Measurements from ENCODE around the gene STAP1.
"Not testable (repeated sequence)": the region's sequence is repeated elsewhere in the genome, so short reads cannot be mapped to it uniquely, and the experiment has no call there.

Gene STAP1

DNA sequence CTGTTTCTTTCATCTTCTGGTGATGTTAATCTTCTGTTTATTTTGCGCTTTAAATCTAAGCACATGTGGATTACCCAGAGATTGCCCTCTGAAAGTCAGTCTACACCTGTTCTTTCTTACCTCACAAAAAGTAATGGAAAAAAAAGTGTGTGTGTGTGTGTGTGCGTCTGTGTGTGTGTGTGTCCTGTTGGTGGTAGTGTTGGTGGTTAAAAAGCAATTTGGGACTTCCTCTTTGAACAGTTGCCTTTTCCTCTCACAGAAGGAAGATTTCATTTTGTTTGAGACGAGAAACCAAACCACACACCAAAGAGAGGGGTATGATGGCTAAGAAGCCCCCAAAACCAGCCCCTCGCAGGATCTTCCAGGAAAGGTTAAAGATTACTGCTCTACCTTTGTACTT is at the start of gene STAP1:
Gene STAP1 (plus strand): TSS at position 235 of the 400 bp plus-strand sequence. CDS start 83 bp downstream, at position 318.
- DNase-seq: peak in 1 of 2 donors; percentile 70

GRCh38 chr4:67512501-67512900 is 46.0 kb upstream of the STAP1 start:
- DNase-seq: peak in 1 of 2 donors; percentile 20

- DNase-seq: no peak
Observed at GRCh38 chr4:67520141-67520540, 38.4 kb upstream of the STAP1 start.

DNA sequence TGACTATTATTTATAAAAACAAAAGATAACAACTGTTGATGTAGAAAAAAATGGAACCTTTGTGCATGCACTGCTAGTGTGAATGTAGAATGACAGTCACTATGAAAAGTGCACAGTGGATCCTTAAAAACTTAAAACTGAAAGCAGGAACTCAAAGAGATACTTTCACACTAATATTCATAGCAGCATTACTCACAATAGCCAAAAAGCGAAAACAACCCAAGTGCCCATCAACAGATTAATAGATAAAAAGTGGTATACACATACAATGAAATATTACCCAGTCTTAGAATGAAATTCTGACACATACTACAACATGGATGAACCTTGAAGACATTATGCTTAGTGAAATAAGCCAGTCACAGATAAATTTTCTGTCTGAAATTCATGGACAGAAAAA is 37.0 kb upstream of the STAP1 start:
- DNase-seq: no peak

DNA sequence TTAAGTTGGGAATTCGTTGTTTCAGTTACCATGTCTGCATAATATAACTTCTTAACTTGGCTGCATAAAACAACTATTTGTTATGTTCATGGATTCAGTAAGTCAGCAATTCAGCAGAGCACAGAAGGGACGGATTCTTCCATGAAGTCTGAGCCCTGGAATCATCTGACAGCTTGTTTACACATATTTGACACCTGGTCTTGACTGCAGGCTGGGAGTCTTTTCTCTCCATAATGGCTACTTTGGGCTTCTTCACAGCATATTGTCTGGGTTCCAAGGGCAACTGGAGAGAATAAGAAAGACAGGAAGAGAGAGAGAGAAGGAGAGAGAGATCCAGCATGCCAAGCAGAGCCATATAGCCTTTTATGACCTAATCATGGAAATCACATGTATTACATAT is 36.3 kb upstream of the STAP1 start:
- DNase-seq: no peak

GRCh38 chr4:67522851-67523671 is 35.5 kb upstream of the STAP1 start:
- DNase-seq: no peak

DNA sequence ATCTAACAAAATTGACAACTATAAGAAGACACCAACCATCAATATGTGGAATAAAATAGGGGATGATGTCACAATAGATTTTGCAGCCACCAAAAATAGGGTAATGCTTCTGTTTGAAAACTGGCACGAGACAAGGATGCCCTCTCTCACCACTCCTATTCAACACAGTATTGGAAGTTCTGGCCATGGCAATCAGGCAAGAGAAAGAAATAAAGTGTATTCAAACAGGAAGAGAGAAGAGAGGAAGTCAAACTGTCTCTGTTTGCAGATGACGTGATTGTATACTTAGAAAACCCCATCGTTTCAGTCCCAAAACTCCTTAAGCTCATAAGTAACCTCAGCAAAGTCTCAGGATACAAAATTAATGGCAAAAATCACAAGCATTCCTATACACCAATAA is 34.4 kb upstream of the STAP1 start:
- not testable (repeated sequence) for DNase-seq

DNA sequence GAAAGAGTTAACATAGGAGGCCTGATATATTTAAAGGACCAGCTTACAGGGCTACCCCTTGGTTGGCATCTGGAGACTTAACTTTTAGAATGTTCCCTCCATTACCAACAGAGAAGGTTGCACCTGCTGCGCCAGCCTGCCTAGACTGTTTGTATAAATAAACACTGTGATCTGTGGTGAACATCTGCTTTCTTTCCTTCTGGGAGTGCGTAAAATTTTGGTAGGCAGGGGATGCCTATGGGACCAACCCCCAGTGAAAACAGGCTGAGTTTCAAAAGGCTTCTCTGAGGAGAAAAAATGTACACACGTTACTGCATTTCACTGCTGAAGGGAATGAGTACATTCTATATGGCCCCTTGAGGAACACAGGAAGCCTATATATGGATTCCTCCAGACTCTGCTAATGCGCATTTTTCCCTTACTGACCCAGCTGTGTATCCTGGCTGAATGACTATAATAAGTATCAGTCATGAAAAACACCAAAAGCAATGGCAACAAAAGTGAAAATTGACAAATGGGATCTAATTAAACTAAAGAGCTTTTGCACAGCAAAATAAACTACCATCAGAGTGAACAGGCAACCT is 27.1 kb upstream of the STAP1 start:
- DNase-seq: no peak

DNA sequence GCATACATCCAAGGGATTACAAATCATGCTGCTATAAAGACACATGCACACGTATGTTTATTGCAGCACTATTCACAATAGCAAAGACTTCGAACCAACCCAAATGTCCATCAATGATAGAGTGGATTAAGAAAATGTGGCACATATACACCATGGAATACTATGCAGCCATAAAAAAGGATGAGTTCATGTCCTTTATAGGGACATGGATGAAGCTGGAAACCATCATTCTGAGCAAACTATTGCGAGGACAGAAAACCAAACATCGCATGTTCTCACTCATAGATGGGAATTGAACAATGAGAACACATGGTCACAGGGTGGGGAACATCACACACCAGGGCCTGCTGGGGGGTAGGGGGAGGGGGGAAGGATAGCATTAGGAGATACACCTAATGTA is 26.1 kb upstream of the STAP1 start:
- not testable (repeated sequence) for DNase-seq

DNA sequence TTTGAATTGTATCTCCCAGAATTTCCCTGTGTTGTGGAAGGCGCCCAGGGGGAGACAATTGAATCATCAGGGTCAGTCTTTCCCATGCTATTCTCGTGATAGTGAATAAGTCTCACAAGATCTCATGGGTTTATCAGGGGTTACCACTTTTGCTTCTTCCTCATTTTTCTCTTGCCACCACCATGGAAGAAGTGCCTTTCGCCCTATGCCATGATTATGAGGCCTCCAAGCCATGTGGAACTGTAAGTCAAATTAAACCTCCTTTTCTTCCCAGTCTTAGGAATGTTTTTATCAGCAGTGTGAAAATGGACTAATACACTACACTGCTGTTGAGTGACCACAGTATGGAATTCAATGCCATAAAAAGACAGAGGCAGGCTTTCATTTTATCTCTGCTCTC is 25.4 kb upstream of the STAP1 start:
- no peak for DNase-seq

DNA sequence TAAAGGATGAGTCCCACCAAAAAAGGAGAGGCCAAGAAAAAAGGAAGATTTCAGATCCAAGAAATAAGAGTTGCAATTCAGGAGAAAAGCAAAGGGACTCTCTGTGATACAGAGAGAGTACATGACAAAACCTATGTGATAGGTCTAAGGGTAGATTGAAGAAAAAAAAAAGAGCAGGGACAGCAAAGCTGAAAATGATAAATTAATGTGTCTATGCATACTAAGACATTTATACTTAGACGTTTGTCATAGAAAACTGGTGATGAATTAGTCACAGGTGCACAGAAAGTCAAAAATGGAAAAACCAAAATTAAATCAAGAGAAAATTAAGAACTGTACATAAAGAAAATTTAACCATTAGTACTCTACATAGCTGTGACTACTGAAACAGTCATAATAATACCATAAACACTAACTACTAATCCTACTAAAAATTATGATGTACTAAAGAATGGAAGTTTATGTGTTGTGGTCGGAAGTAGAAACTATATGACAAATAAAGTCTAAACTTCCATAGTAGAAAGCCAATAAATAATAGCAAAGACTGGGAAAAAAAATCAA is 23.2 kb upstream of the STAP1 start:
- DNase-seq: no peak

GRCh38 chr4:67539830-67540229 is 18.7 kb upstream of the STAP1 start:
- DNase-seq: no peak

- no peak for DNase-seq
Observed at GRCh38 chr4:67542076-67542475, 16.5 kb upstream of the STAP1 start.

GRCh38 chr4:67545199-67546003 is 13.1 kb upstream of the STAP1 start, which contains the start of gene CENPC:
Gene CENPC, minus strand, starts transcription at chr4:67545503. Its CDS starts 148 bp downstream, at chr4:67545355.
- peak; percentile 71 to 93 for DNase-seq

DNA sequence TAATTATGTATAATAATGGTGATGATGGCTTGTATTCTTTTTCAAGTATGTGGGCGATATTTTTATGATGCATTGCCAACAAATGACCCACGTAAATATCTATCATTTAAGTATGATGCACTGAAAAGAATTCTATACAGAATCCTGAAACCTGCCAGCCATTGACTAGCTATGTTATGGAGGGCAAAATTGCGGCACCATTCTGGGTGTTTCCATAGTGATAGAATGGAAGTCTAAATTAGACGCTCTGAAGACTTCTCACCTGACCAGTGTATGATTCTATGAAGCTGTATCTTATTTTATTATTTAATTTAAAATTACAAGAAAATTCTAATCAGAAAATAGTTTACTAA is 12.5 kb upstream of the STAP1 start:
- no peak for DNase-seq

DNA sequence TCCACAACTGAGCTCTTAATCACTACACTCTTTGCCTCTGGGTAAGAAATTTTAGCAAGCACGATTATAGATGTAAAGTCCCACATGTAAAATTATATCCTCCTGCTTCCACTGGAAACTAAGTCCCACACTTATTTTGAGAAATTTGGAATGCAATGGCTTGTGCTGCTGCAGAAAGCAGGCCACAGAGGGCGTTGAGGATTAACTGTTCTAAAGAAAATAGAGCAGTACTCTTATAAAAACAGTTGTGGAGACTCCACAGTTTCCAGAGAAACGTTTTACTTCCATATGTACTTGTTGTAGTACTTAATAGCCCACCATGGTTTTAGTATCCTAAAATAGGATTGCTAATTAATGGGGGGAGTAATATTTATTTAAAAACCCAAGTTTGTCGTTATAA is 11.6 kb upstream of the STAP1 start:
- DNase-seq: no peak

DNA sequence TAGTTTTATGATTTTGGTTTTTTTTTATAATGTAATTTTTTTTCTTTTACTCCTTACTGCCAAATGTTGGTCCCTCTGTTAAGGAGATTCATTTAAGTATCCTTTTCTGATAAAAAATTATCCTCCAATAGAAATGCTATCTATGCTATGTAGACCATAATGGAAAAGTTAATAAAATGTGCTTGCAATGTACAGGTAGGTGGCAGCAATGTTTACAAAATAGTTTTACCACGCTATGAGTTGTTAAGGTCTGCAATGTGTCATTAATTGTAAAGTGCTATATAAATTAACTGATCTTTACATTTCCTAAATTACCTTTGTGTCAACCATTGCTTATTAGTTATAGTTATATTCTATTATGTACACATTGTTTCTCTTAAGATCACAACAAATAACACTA is 9.4 kb upstream of the STAP1 start:
- peak in 1 of 2 donors; percentile 15 for DNase-seq

DNA sequence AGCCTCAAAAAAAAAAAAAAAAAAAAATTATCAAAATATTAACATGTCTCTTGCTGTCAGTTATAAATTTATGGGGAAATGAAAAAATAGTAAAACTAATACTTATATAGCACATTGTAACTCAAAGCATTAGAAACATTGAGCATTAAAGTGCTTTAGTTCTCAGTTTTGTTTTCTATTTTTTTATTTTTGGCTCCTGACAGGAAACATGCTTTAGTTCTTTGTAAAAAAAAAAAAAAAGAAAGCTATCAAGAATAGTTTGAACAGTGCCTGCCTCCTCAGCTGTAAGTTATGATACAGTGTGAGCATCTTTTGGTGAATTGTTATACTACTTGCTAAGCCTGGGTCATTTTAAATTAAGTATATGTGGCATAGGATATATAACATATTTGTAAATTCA is 8.1 kb upstream of the STAP1 start:
- no peak for DNase-seq

DNA sequence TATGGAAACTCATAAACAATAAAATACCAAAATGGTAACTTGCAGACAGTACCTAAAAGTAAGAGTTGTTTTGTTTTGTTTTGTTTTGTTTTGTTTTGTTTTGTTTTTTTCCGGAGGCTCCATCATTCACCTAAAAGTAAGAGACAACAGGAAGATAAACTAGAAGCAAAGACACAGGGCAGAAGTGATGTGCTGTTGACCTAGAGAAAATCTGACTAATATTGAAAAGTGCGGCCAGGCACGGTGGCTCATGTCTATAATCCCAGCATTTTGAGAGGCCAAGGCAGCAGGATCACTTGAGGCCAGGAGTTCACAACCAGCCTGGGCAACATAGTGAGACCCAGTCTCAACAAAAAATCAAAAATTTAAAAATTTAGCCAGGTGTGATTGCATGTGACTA is 7.7 kb upstream of the STAP1 start:
- no peak for DNase-seq

GRCh38 chr4:67552146-67552792 is 6.3 kb upstream of the STAP1 start:
- not testable (repeated sequence) for DNase-seq

GRCh38 chr4:67554096-67554495 is 4.4 kb upstream of the STAP1 start:
- DNase-seq: no peak

DNA sequence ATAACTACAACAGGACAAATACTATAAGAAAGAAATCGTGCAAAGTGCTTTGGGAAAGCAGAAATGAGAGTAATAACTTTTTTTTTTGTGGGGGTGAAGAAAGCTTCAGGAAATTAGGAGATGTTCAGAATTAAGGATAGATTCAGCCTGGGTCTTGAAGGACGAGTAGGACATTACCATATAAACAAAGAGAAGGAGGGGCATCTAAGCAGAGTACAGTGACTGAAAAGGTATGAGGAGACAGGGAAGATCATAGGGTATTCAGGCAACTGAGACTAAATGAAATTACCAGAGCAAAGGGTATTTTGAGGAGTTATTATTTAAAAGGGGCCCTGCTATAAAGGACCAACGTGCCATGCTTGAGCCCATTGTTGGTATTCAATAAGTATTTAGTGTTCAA is 3.1 kb upstream of the STAP1 start:
- DNase-seq: no peak

DNA sequence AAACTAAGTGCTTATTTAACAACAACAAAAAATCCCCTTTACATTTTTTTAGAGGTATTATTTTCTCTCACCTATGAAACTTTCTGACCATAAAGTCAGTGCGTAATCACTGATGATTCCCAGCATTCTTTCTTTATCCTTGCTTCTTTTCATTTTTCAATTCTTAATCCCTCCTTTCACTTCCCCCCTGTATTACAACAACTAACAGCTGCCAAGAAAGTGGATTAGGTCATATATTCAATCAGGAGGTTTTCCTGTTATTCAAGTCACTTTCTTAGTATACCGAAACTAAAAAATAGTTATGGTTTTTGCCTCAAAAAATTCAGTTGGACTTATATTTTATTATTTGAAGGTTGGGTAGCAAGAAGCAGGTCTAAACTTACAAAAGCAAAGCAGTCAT is 2.1 kb upstream of the STAP1 start:
- DNase-seq: no peak

Data from bone marrow (tissue), 2 donors.